ENCODE data around the gene ZNF615.

- TF ChIP-seq CTCF (IDR thresholded peaks at IDR 0.05) (no peak), ZFX (IDR thresholded peaks at IDR 0.05; ENCODE audit: borderline replicate concordance) (no peak)
Observed at GRCh38 chr19:51978882-51979281, 29.1 kb downstream of the ZNF615 start.
